H1 (cell line): ENCODE measurements around the gene GALNT2. TPM values are rescaled to one million over a fixed set of nuclear protein-coding genes. Genes with fewer than 3 reads are reported as not detected.

Source experiments
- CTCF ChIA-PET: fragments of 300-600 bp; sonication (Branson Sonifier 250); formaldehyde crosslinking; loops from one replicate; lab custom pipeline; 2021; ENCODE audit not compliant: partially characterized antibody; lab: Charles Lee
- POLR2A ChIA-PET: fragments of 300-600 bp; sonication (Branson Sonifier 250); formaldehyde crosslinking; loops from one replicate; lab custom pipeline; 2021; ENCODE audit warnings: inconsistent platforms; ENCODE audit not compliant: partially characterized antibody; lab: Charles Lee
- DNase-seq, 2 experiments: peaks; one replicate each; pipeline versions ENCODE4 v3.0.0 to v3.0.0-alpha.2; 2010 to 2022; ENCODE audit warnings: low spot score in 2 of 2, low read depth in 1 of 2, mixed read lengths in 1 of 2
- FAIRE-seq: peaks from 2 replicates; lab custom pipeline; 2011; peaks lifted over from hg19 to GRCh38; lab: Jason Lieb, UNC
- H2AFZ ChIP-seq: 2 replicates; pipeline ENCODE4 v1.8.1; 2012; ENCODE audit warnings: low read length, inconsistent platforms
- H2AK5ac ChIP-seq: 2 replicates; pipeline ENCODE4 v1.6.1; 2013; ENCODE audit warnings: low read depth, low read length
- H2BK120ac ChIP-seq: replicated peaks from 2 replicates; pipeline ENCODE3; 2013; ENCODE audit warnings: low read depth, low read length, inconsistent platforms
- H2BK12ac ChIP-seq: 2 replicates; pipeline ENCODE4 v1.6.1; 2013; ENCODE audit warnings: low read depth, low read length
- H2BK15ac ChIP-seq: 2 replicates; pipeline ENCODE4 v1.6.1; 2013; ENCODE audit warnings: low read length
- H2BK20ac ChIP-seq: 2 replicates; pipeline ENCODE4 v1.6.1; 2013; ENCODE audit warnings: low read length
- H2BK5ac ChIP-seq: 2 replicates; pipeline ENCODE4 v1.6.1; 2013; ENCODE audit warnings: low read depth, low read length
- H3K14ac ChIP-seq: 2 replicates; pipeline ENCODE4 v1.6.1; 2013; ENCODE audit warnings: inconsistent platforms; ENCODE audit not compliant: insufficient read length
- H3K18ac ChIP-seq: 2 replicates; pipeline ENCODE4 v1.6.1; 2013; ENCODE audit warnings: low read length; ENCODE audit errors: extremely low read depth
- H3K23ac ChIP-seq: 2 replicates; pipeline ENCODE4 v1.6.1; 2013; ENCODE audit warnings: inconsistent platforms; ENCODE audit not compliant: insufficient read length
- H3K23me2 ChIP-seq: 2 replicates; pipeline ENCODE4 v1.6.1; 2013; ENCODE audit warnings: low read depth, low read length
- H3K27ac ChIP-seq: 2 replicates; pipeline ENCODE4 v1.6.1; 2011; ENCODE audit warnings: low read depth, low read length, inconsistent platforms
- H3K27me3 ChIP-seq, 4 experiments: replicated peaks in 1 of 4; 1 replicate in 1 of 4; 2 replicates in 3 of 4; pipeline versions ENCODE4 v1.6.1 to v1.8.1; 2011 to 2013; ENCODE audit warnings: low read length in 3 of 4, mild to moderate bottlenecking in 3 of 4, inconsistent platforms in 2 of 4, mixed read lengths in 2 of 4, moderate library complexity in 1 of 4; ENCODE audit not compliant: control insufficient read depth in 3 of 4, insufficient read depth in 3 of 4; ENCODE audit errors: extremely low read depth in 1 of 4
- H3K36me3 ChIP-seq, 4 experiments: 2 replicates each; pipeline versions ENCODE4 v1.6.1 to v1.8.1; 2011 to 2013; ENCODE audit warnings: mild to moderate bottlenecking in 4 of 4, low read length in 3 of 4, moderate library complexity in 2 of 4, control low read depth in 1 of 4, inconsistent platforms in 1 of 4; ENCODE audit not compliant: insufficient read depth in 4 of 4, control insufficient read depth in 2 of 4
- H3K4ac ChIP-seq: replicated peaks from 2 replicates; pipeline ENCODE3; 2013; ENCODE audit warnings: low read length, low read depth, mixed read lengths, inconsistent platforms; ENCODE audit not compliant: insufficient read length
- H3K4me1 ChIP-seq, 4 experiments: replicated peaks in 1 of 4; 1 replicate in 1 of 4; 2 replicates in 3 of 4; pipeline versions ENCODE4 v1.6.1 to v1.8.1; 2011 to 2013; ENCODE audit warnings: low read length in 3 of 4, inconsistent platforms in 2 of 4, mixed read lengths in 1 of 4; ENCODE audit not compliant: insufficient read depth in 4 of 4, control insufficient read depth in 3 of 4
- H3K4me2 ChIP-seq, 2 experiments: 2 replicates each; pipeline versions ENCODE4 v1.6.1 to v1.8.1; 2011 to 2013; ENCODE audit warnings: low read depth in 2 of 2, low read length in 2 of 2, control low read depth in 1 of 2, inconsistent platforms in 1 of 2, mild to moderate bottlenecking in 1 of 2; ENCODE audit not compliant: insufficient read depth in 1 of 2
- H3K4me3 ChIP-seq, 4 experiments: fragments of 200-600, 300-600 bp in 1 of 4; sonication (generic), shearing (Covaris generic), sonication (Bioruptor Twin) in 1 of 4; 2 replicates each; pipeline versions ENCODE4 v1.5.1 to v1.8.1; 2011 to 2016; ENCODE audit warnings: low read length in 4 of 4, low read depth in 3 of 4, control low read depth in 2 of 4, inconsistent platforms in 2 of 4, mild to moderate bottlenecking in 2 of 4, mixed read lengths in 1 of 4, moderate library complexity in 1 of 4; ENCODE audit not compliant: insufficient read depth in 2 of 4; ENCODE audit errors: extremely low read depth in 1 of 4
- H3K56ac ChIP-seq: replicated peaks from 2 replicates; pipeline ENCODE3; 2013; ENCODE audit warnings: low read depth, mild to moderate bottlenecking, mixed read lengths, low read length, inconsistent platforms; ENCODE audit not compliant: insufficient read length
- H3K79me1 ChIP-seq: 2 replicates; pipeline ENCODE4 v1.6.1; 2013; ENCODE audit warnings: low read depth, low read length, control low read depth
- H3K79me2 ChIP-seq, 2 experiments: 2 replicates each; pipeline versions ENCODE4 v1.6.1 to v1.8.1; 2012 to 2013; ENCODE audit warnings: low read length in 2 of 2, mild to moderate bottlenecking in 2 of 2, inconsistent platforms in 1 of 2; ENCODE audit not compliant: insufficient read depth in 2 of 2, control insufficient read depth in 1 of 2
- H3K9ac ChIP-seq, 4 experiments: replicated peaks in 1 of 4; 1 replicate in 1 of 4; 2 replicates in 3 of 4; pipeline versions ENCODE4 v1.6.1 to v1.8.1; 2011 to 2013; ENCODE audit warnings: low read depth in 3 of 4, low read length in 3 of 4, control low read depth in 2 of 4, mild to moderate bottlenecking in 2 of 4, moderate library complexity in 2 of 4, inconsistent platforms in 1 of 4; ENCODE audit errors: extremely low read depth in 1 of 4
- H3K9me3 ChIP-seq, 2 experiments: 2 replicates each; pipeline versions ENCODE4 v1.6.1 to v1.8.1; 2012 to 2013; ENCODE audit warnings: mild to moderate bottlenecking in 2 of 2, moderate library complexity in 2 of 2, control low read depth in 1 of 2, inconsistent platforms in 1 of 2, low read depth in 1 of 2, low read length in 1 of 2, mixed read lengths in 1 of 2; ENCODE audit not compliant: insufficient read depth in 2 of 2
- H4K20me1 ChIP-seq, 2 experiments: replicated peaks in 1 of 2; 2 replicates each; pipeline versions ENCODE3 to v1.8.1; 2011 to 2013; ENCODE audit warnings: inconsistent platforms in 2 of 2, low read length in 2 of 2, mild to moderate bottlenecking in 1 of 2; ENCODE audit not compliant: insufficient read depth in 2 of 2, control insufficient read depth in 1 of 2
- H4K5ac ChIP-seq: 2 replicates; pipeline ENCODE4 v1.6.1; 2013; ENCODE audit warnings: low read length, low read depth, mixed read lengths, inconsistent platforms; ENCODE audit not compliant: insufficient read length
- H4K8ac ChIP-seq: 2 replicates; pipeline ENCODE4 v1.8.0; 2013; ENCODE audit warnings: mild to moderate bottlenecking, moderate library complexity, low read length, inconsistent platforms; ENCODE audit not compliant: insufficient read depth; ENCODE audit errors: extremely low read depth
- H4K91ac ChIP-seq: replicated peaks from 2 replicates; pipeline ENCODE3; 2013; ENCODE audit warnings: low read length, mixed read lengths, inconsistent platforms; ENCODE audit not compliant: insufficient read length
- BRCA1 ChIP-seq: IDR thresholded peaks from 2 replicates; pipeline ENCODE4 v1.6.1; 2012; ENCODE audit warnings: low read depth, low read length, improper control_type of control experiment
- CBX8 ChIP-seq: fragments of 300-800, 300-1000 bp; sonication (generic); IDR thresholded peaks from 2 replicates; pipeline ENCODE4 v1.7.1; 2016; ENCODE audit warnings: low read depth, low read length, borderline replicate concordance
- CTBP2 ChIP-seq: IDR thresholded peaks from 2 replicates; pipeline ENCODE4 v1.7.0; 2011; ENCODE audit warnings: borderline replicate concordance, mild to moderate bottlenecking, moderate library complexity, mixed read lengths, low read length; ENCODE audit not compliant: insufficient read depth, insufficient read length
- JUND ChIP-seq: IDR thresholded peaks from 2 replicates; pipeline ENCODE4 v1.6.1; 2011; ENCODE audit warnings: mild to moderate bottlenecking, improper control_type of control experiment, low read length
- POLR2AphosphoS5 ChIP-seq: IDR thresholded peaks from 2 replicates; pipeline ENCODE4 v1.6.1; 2011; ENCODE audit warnings: low read depth, low read length
- SIN3A ChIP-seq, 2 experiments: IDR thresholded peaks in 1 of 2; conservative IDR thresholded peaks in 1 of 2; 2 replicates each; pipeline ENCODE4 v1.6.1; 2011 to 2012; ENCODE audit warnings: low read length in 2 of 2, improper control_type of control experiment in 1 of 2, low read depth in 1 of 2, mild to moderate bottlenecking in 1 of 2
- SP2 ChIP-seq: IDR thresholded peaks from 2 replicates; pipeline ENCODE4 v1.6.1; 2012; ENCODE audit warnings: mild to moderate bottlenecking, low read length, inconsistent platforms
- TAF7 ChIP-seq: optimal IDR thresholded peaks from 2 replicates; pipeline ENCODE3; 2011; ENCODE audit warnings: low read depth, mild to moderate bottlenecking, inconsistent platforms, low read length, moderate library complexity, borderline replicate concordance
- WGBS, 2 experiments: shearing (Covaris generic) in 1 of 2; methylation state at CpG; one replicate each; pipeline versions ENCODE4 v1.1.6 to v1.1.7; 2013 to 2015; ENCODE audit warnings: low lambda C conversion rate in 2 of 2, mixed read lengths in 2 of 2, inconsistent platforms in 1 of 2, low coverage in 1 of 2, missing lambda C conversion rate in 1 of 2; ENCODE audit not compliant: insufficient replicate concordance in 2 of 2, insufficient coverage in 1 of 2, insufficient read length in 1 of 2; ENCODE audit errors: extremely low coverage in 1 of 2, missing lambda C conversion rate in 1 of 2; 5-methylcytosine and 5-hydroxymethylcytosine counted together
- polyA plus RNA-seq, 7 experiments: library from polyadenylated mRNA; depleted of rRNA in 3 of 7; stranded (reverse) in 5 of 7; unstranded in 2 of 7; fragments of >200 nt in 5 of 7; fragments of 200-250 nt in 2 of 7; gene quantifications; 1 replicate in 5 of 7; 2 replicates in 1 of 7; 4 replicates in 1 of 7; pipeline versions ENCODE4 v1.2.1 to v1.2.3, GENCODE V29; 2011 to 2013; ENCODE audit warnings: missing spikeins in 2 of 7, mixed read lengths in 2 of 7
- total RNA-seq: library from RNA; stranded (reverse); fragmentation: NEBNext Ultra II Directional; extraction: Animal tissue kit (Norgen Biotek cat#: 25700); gene quantifications from 2 replicates; pipeline ENCODE4 v1.2.1, GENCODE V29; 2021

GALNT2 gene
- total and polyA plus RNA-seq, 2 of the 8 experiments (the other 6 are each of a cell fraction or from before 2014, with no cell fraction given): 34.5 to 75.3 TPM

DNA sequence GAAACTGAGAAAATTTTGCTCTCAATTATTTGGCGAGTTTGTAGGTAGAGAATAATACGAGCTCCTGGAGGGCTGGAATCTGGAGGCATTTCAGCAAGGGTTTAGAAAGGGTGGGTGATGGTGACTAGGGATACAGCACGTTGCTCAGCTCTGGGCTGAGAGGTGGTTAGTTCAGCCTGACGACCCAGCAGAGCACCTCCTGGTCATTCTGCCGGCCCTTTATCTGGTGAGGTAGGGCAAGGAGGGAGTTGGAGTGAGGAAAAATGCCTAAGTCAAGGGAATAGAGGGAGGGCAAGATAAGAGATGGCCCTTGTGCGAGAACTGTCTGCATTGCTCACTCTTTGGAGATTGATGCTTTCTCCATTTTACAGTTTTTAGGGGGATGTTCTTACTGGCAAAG, 19.1 kb downstream of the GALNT2 start:
- no peak overlapping the region for H2BK5ac ChIP-seq
- peaks cover 0 to 15% (median 5%) of the 10 kb centered on the region in 4 experiments; a peak in 5 of 7 replicates for H3K4me1 ChIP-seq
- H2BK15ac ChIP-seq: no peak overlapping the region
- H3K23ac ChIP-seq: no peak overlapping the region
- no peaks in the 10 kb centered on the region; a peak in 1 of 8 replicates for H3K36me3 ChIP-seq
- H3K4me3 ChIP-seq: no peak overlapping the region
- H3K79me2 ChIP-seq: peaks cover 13 to 92% of the 10 kb centered on the region in 2 experiments; a peak in 3 of 4 replicates
- ChIA-PET CTCF (interaction anchor here (1.0 to 3.1 kb wide), 7 partner anchors 8 to 113 kb away, joined by 3 to 15 read pairs (median 4); no protein-coding TSS in a partner anchor), POLR2A (interaction anchor here (1.5 kb wide), 1 partner anchor 461 kb away, joined by 3 read pairs; the partner anchor contains the start of gene TAF5L)
- FAIRE-seq (no peak), DNase-seq (no peak)
- H3K9me3 ChIP-seq: peaks cover 8 to 9% of the 10 kb centered on the region in 2 experiments; a peak in 3 of 4 replicates
- peaks cover 24% of the 10 kb centered on the region for H3K79me1 ChIP-seq
- 71% methylated on average over 6 of the region's 6 CpGs; no CpG with 5 or more reads in 1 of the 2 experiments for WGBS, 2 experiments
- TF ChIP-seq TAF7 (no peak), CBX8 (no peak), CTBP2 (no peak), BRCA1 (no peak), SP2 (no peak), POLR2AphosphoS5 (no peak), SIN3A (conservative IDR thresholded peaks at IDR 0.05 in 1 of 2, IDR thresholded peaks at IDR 0.05 in 1 of 2; ENCODE audit: low read depth in 1 of 2, low read length in 2 of 2) (no peak), JUND (no peak)
- no peak overlapping the region for H3K9ac ChIP-seq
- no peak overlapping the region for H3K4ac ChIP-seq
- H2AK5ac ChIP-seq: no peak overlapping the region
- no peak overlapping the region for H4K5ac ChIP-seq
- H2BK120ac ChIP-seq: no peak overlapping the region
- H2BK20ac ChIP-seq: no peak overlapping the region
- H4K91ac ChIP-seq: no peak overlapping the region
- no peak overlapping the region for H3K14ac ChIP-seq
- H4K20me1 ChIP-seq: peaks cover 3 to 5% of the 10 kb centered on the region in 2 experiments
- H3K27ac ChIP-seq: no peak overlapping the region
- no peak overlapping the region for H3K4me2 ChIP-seq
- no peak overlapping the region for H2AFZ ChIP-seq
- no peaks in the 10 kb centered on the region for H3K27me3 ChIP-seq
- H3K23me2 ChIP-seq: no peaks in the 10 kb centered on the region
- H3K18ac ChIP-seq: no peak overlapping the region
- H3K56ac ChIP-seq: no peak overlapping the region
- H4K8ac ChIP-seq: no peak overlapping the region
- no peak overlapping the region for H2BK12ac ChIP-seq
